GM06990 (cell line): ENCODE results near the gene KCTD2.
"Not testable (repeated sequence)": the region's sequence is repeated elsewhere in the genome, so short reads cannot be mapped to it uniquely, and the experiment has no call there.

Experiments used
- DNase-seq: peaks from one replicate; pipeline ENCODE4 v3.0.0-alpha.2; 2011; ENCODE audit not compliant: insufficient read length; ENCODE audit errors: extremely low read depth
- H3K27me3 ChIP-seq: replicated peaks from 2 replicates; pipeline ENCODE4 v1.6.0; 2011; ENCODE audit warnings: low read length; ENCODE audit not compliant: control insufficient read depth, insufficient read depth
- H3K36me3 ChIP-seq: 2 replicates; pipeline ENCODE4 v1.5.1; 2011; ENCODE audit warnings: low read length; ENCODE audit not compliant: control insufficient read depth, insufficient read depth
- H3K4me3 ChIP-seq: replicated peaks from 2 replicates; pipeline ENCODE4 v1.5.1; 2011; ENCODE audit warnings: low read depth, mild to moderate bottlenecking, control low read depth, low read length
- CTCF ChIP-seq: IDR thresholded peaks from 2 replicates; pipeline ENCODE4 v1.5.1; 2011; ENCODE audit warnings: low read length, control low read depth, mild to moderate bottlenecking, inconsistent platforms; ENCODE audit not compliant: insufficient read depth, poor library complexity, severe bottlenecking

KCTD2 gene

GRCh38 chr17:75024686-75025397 lies 22.2 kb upstream of the KCTD2 start:
- no peak for DNase-seq
- H3K27me3 ChIP-seq: no peaks in the 10 kb centered on the region
- no peak overlapping the region for H3K4me3 ChIP-seq
- H3K36me3 ChIP-seq: peaks cover 16% of the 10 kb centered on the region
- TF ChIP-seq CTCF: no peak

- H3K4me3 ChIP-seq, H3K27me3 ChIP-seq, DNase-seq: not testable (repeated sequence)
- H3K36me3 ChIP-seq: peaks cover 16% of the 10 kb centered on the region
Measured at GRCh38 chr17:75025398-75025734, 21.7 kb upstream of the KCTD2 start.

GRCh38 chr17:75026650-75027049 lies 20.4 kb upstream of the KCTD2 start:
- H3K27me3 ChIP-seq: not testable (repeated sequence)

GRCh38 chr17:75030161-75030560 lies 16.9 kb upstream of the KCTD2 start:
- no peaks in the 10 kb centered on the region for H3K27me3 ChIP-seq
- TF ChIP-seq CTCF: no peak
- DNase-seq: no peak

More at GRCh38 chr17:75026650-75027049, 20.4 kb upstream of the KCTD2 start:
- H3K4me3 ChIP-seq, DNase-seq, H3K36me3 ChIP-seq: not testable (repeated sequence)

GRCh38 chr17:75031972-75032719 lies 14.9 kb upstream of the KCTD2 start:
- no peak for TF ChIP-seq CTCF
- H3K36me3 ChIP-seq: no peaks in the 10 kb centered on the region; the same call in 1 of the 2 replicates
- no peak for DNase-seq
- H3K4me3 ChIP-seq: peak overlapping the region; percentile 74
- no peaks in the 10 kb centered on the region for H3K27me3 ChIP-seq

More at GRCh38 chr17:75030161-75030560, 16.9 kb upstream of the KCTD2 start:
- no peak overlapping the region for H3K4me3 ChIP-seq
- no peaks in the 10 kb centered on the region for H3K36me3 ChIP-seq

- no peaks in the 10 kb centered on the region for H3K27me3 ChIP-seq
- DNase-seq: no peak
- H3K4me3 ChIP-seq: peak overlapping the region; percentile 74
- H3K36me3 ChIP-seq: no peaks in the 10 kb centered on the region; the same call in 1 of the 2 replicates
- TF ChIP-seq CTCF: no peak
Measured at GRCh38 chr17:75032720-75033280, 14.2 kb upstream of the KCTD2 start.
